ENCODE data around the gene NDUFS3.

- no peak for TF ChIP-seq EZH2 (IDR thresholded peaks at IDR 0.05; ENCODE audit: low read depth)
- TF ChIP-seq, protein P1, sequence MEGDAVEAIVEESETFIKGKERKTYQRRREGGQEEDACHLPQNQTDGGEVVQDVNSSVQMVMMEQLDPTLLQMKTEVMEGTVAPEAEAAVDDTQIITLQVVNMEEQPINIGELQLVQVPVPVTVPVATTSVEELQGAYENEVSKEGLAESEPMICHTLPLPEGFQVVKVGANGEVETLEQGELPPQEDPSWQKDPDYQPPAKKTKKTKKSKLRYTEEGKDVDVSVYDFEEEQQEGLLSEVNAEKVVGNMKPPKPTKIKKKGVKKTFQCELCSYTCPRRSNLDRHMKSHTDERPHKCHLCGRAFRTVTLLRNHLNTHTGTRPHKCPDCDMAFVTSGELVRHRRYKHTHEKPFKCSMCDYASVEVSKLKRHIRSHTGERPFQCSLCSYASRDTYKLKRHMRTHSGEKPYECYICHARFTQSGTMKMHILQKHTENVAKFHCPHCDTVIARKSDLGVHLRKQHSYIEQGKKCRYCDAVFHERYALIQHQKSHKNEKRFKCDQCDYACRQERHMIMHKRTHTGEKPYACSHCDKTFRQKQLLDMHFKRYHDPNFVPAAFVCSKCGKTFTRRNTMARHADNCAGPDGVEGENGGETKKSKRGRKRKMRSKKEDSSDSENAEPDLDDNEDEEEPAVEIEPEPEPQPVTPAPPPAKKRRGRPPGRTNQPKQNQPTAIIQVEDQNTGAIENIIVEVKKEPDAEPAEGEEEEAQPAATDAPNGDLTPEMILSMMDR (conservative IDR thresholded peaks at IDR 0.05) = no peak
Observed at GRCh38 chr11:47583844-47584243, 5.0 kb downstream of the NDUFS3 start.
